A549 (cell line): ENCODE measurements around the gene RCAN2. TPM values are rescaled to one million over a fixed set of nuclear protein-coding genes. Genes with fewer than 3 reads are reported as not detected.

Experiments used
- ATAC-seq, 2 experiments: fragments of 200-7000 bp in 1 of 2; fragments of >200 bp in 1 of 2; cut with Nextera tagmentation in 1 of 2; cut with Tn5 transposase in 1 of 2; 3 replicates each; pipeline versions ENCODE4 v1.8.0 to v1.9.1; 2018 to 2020; ENCODE audit warnings: mild to moderate bottlenecking in 1 of 2, moderate library complexity in 1 of 2
- CTCF ChIA-PET: fragments of 300-600 bp; sonication (Branson Sonifier 250); formaldehyde crosslinking; extraction: SDS; loops from one replicate; lab custom pipeline; 2021; ENCODE audit warnings: antibody characterized with exemption, inconsistent platforms; lab: Yijun Ruan, JAX
- POLR2A ChIA-PET: fragments of 350-600 bp; formaldehyde crosslinking; extraction: SDS; loops from one replicate; lab custom pipeline; 2021; ENCODE audit warnings: antibody characterized with exemption, inconsistent platforms; lab: Yijun Ruan, JAX
- DNase-seq, 2 experiments: peaks; one replicate each; pipeline versions ENCODE4 v3.0.0 to v3.0.0-alpha.2; 2011 to 2016; ENCODE audit warnings: low read depth in 1 of 2, low spot score in 1 of 2
- FAIRE-seq: peaks from 2 replicates; lab custom pipeline; 2011; peaks lifted over from hg19 to GRCh38; lab: Jason Lieb, UNC
- H3K27ac ChIP-seq, 2 experiments: fragments of >200 bp; sonication (Bioruptor Twin); formaldehyde crosslinking; 3 replicates each; pipeline ENCODE4 v1.5.1; 2016 to 2017
- H3K4me1 ChIP-seq: fragments of >200 bp; sonication (Bioruptor Twin); formaldehyde crosslinking; 3 replicates; pipeline ENCODE4 v1.6.1; 2016
- H3K4me2 ChIP-seq: fragments of >200 bp; sonication (Bioruptor Twin); formaldehyde crosslinking; 3 replicates; pipeline ENCODE4 v1.6.1; 2016
- H3K4me3 ChIP-seq: fragments of >200 bp; sonication (Bioruptor Twin); formaldehyde crosslinking; 3 replicates; pipeline ENCODE4 v1.5.1; 2016
- H3K9me3 ChIP-seq: fragments of >200 bp; sonication (Bioruptor Twin); formaldehyde crosslinking; 3 replicates; pipeline ENCODE4 v1.6.1; 2016
- CEBPB ChIP-seq, 2 experiments: fragments of >200 bp in 1 of 2; sonication (Bioruptor Twin) in 1 of 2; formaldehyde crosslinking in 1 of 2; IDR thresholded peaks; 2 replicates each; pipeline ENCODE4 v1.6.1; 2012 to 2016
- CHD2 ChIP-seq: fragments of 150-350 bp; IDR thresholded peaks from 2 replicates; pipeline ENCODE4 v1.6.1; 2014; ENCODE audit warnings: low read length; ENCODE audit not compliant: partially characterized antibody
- E2F6 ChIP-seq: IDR thresholded peaks from 2 replicates; pipeline ENCODE4 v1.6.1; 2012; ENCODE audit warnings: low read depth, borderline replicate concordance
- EHF ChIP-seq: fragments of 250-450 bp; sonication (Bioruptor Pico); IDR thresholded peaks from 2 replicates; pipeline ENCODE4 v1.5.0; 2020; ENCODE audit warnings: mild to moderate bottlenecking
- FOXS1 ChIP-seq: fragments of 250-450 bp; sonication (Bioruptor Pico); IDR thresholded peaks from 2 replicates; pipeline ENCODE4 v1.5.0; 2020; ENCODE audit warnings: mild to moderate bottlenecking, moderate library complexity
- HEYL ChIP-seq: fragments of 250-450 bp; sonication (Bioruptor Pico); IDR thresholded peaks from 2 replicates; pipeline ENCODE4 v1.8.0; 2021; ENCODE audit warnings: mild to moderate bottlenecking, moderate library complexity
- HOXB5 ChIP-seq: fragments of 250-450 bp; sonication (Bioruptor Pico); IDR thresholded peaks from 2 replicates; pipeline ENCODE4 v1.5.0; 2020; ENCODE audit warnings: mild to moderate bottlenecking, moderate library complexity
- KDM1A ChIP-seq: fragments of 200-600 bp; sonication (generic); IDR thresholded peaks from 2 replicates; pipeline ENCODE4 v1.6.1; 2016; ENCODE audit warnings: low read depth, mild to moderate bottlenecking
- MYC ChIP-seq: IDR thresholded peaks from 2 replicates; pipeline ENCODE4 v1.6.1; 2012; ENCODE audit warnings: mild to moderate bottlenecking, inconsistent platforms, low read length, improper control_type of control experiment, borderline replicate concordance
- NPAS2 ChIP-seq: fragments of 250-450 bp; sonication (Bioruptor Pico); IDR thresholded peaks from 2 replicates; pipeline ENCODE4 v1.8.0; 2022; ENCODE audit warnings: mild to moderate bottlenecking, moderate library complexity, borderline replicate concordance
- PHF8 ChIP-seq: fragments of 200-600 bp; sonication (generic); IDR thresholded peaks from 2 replicates; pipeline ENCODE4 v1.6.1; 2016; ENCODE audit warnings: low read depth, mild to moderate bottlenecking, antibody characterized with exemption, moderate library complexity, borderline replicate concordance
- POLR2A ChIP-seq: IDR thresholded peaks from 2 replicates; pipeline ENCODE4 v1.6.1; 2012; ENCODE audit warnings: mild to moderate bottlenecking, low read length
- SREBF2 ChIP-seq: fragments of 450-650 bp; IDR thresholded peaks from 2 replicates; pipeline ENCODE4 v1.6.1; 2014; ENCODE audit warnings: mild to moderate bottlenecking, moderate library complexity
- TFCP2L1 ChIP-seq: fragments of 250-450 bp; sonication (Bioruptor Pico); IDR thresholded peaks from 2 replicates; pipeline ENCODE4 v1.5.0; 2021; ENCODE audit warnings: mild to moderate bottlenecking
- ZFP36 ChIP-seq: fragments of 450-650 bp; IDR thresholded peaks from 2 replicates; pipeline ENCODE4 v1.6.1; 2014; ENCODE audit warnings: borderline replicate concordance; ENCODE audit not compliant: partially characterized antibody
- WGBS: methylation state at CpG from one replicate; pipeline ENCODE4 v1.1.6; 2017; ENCODE audit errors: missing lambda C conversion rate; 5-methylcytosine and 5-hydroxymethylcytosine counted together
- polyA plus RNA-seq, 4 experiments: library from polyadenylated mRNA; depleted of rRNA in 3 of 4; stranded (reverse); fragments of >200 nt; fragmentation: RNase III in 1 of 4; extraction: RNeasy Plus Mini Kit Qiagen cat#74134 plus additional on column Dnase treatment in 1 of 4; gene quantifications; 2 replicates in 3 of 4; 3 replicates in 1 of 4; pipeline ENCODE4 v1.2.3, GENCODE V29; 2011 to 2017
- TF ChIP-seq, protein P1 (sequence below): fragments of >200 bp; sonication (Bioruptor Twin); formaldehyde crosslinking; IDR thresholded peaks from 3 replicates; pipeline ENCODE4 v1.5.1; 2016
- TF ChIP-seq, protein P2 (sequence below): fragments of 250-450 bp; sonication (Bioruptor Pico); IDR thresholded peaks from 2 replicates; pipeline ENCODE4 v1.5.0; 2020; ENCODE audit warnings: low read depth, mild to moderate bottlenecking, moderate library complexity
- TF ChIP-seq, protein P3 (sequence below): IDR thresholded peaks from 2 replicates; pipeline ENCODE4 v1.6.1; 2012
- TF ChIP-seq, protein P4 (sequence below): fragments of 150-350 bp; IDR thresholded peaks from 2 replicates; pipeline ENCODE4 v1.6.1; 2014; ENCODE audit warnings: low read depth, mild to moderate bottlenecking, low read length

Gene RCAN2
- polyA plus RNA-seq, 2 of the 4 experiments (the other 2 are of a cell fraction): not detected

DNA sequence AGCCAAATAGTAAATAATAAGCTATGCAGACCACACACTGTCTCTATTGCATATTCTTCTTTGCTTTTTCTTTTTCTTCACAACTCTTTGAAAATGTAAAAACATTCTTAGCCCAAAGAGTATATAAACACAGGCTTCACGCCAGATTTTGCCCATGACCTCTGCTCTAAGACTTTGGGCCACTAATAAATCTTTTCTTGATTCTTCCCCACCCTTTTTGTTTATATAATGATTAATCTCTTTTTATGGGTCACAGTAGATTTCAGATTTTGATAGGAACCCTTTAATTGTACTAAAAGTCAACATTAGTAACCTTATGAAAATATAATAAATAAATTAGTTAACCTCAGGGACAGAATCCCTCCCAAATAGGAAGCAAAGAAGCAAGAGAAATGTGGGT lies 304.7 kb downstream of the RCAN2 start (continued):
- TF ChIP-seq, protein P1, sequence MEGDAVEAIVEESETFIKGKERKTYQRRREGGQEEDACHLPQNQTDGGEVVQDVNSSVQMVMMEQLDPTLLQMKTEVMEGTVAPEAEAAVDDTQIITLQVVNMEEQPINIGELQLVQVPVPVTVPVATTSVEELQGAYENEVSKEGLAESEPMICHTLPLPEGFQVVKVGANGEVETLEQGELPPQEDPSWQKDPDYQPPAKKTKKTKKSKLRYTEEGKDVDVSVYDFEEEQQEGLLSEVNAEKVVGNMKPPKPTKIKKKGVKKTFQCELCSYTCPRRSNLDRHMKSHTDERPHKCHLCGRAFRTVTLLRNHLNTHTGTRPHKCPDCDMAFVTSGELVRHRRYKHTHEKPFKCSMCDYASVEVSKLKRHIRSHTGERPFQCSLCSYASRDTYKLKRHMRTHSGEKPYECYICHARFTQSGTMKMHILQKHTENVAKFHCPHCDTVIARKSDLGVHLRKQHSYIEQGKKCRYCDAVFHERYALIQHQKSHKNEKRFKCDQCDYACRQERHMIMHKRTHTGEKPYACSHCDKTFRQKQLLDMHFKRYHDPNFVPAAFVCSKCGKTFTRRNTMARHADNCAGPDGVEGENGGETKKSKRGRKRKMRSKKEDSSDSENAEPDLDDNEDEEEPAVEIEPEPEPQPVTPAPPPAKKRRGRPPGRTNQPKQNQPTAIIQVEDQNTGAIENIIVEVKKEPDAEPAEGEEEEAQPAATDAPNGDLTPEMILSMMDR: no peak
- TF ChIP-seq POLR2A: no peak

DNA sequence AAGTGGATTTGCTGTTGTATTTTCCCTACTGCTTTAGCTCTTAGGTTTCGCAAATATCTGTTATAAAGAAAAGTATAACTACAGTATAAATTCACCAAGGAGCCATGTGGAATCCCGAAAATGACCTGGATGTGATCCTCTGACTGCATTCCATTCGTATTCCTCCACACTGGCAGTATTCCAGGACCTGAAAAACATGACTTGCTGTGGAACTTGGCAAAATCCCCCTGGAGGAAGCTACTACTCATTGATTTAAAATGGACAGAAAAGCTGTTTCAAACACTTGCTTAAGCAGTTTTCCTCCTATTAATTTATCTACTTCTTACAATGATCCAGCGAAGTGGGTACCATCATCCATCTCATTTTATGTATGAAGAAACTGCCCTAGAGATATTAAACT lies 307.1 kb downstream of the RCAN2 start:
- no peak overlapping the region for H3K4me2 ChIP-seq
- under 1% methylated on average over 4 of the region's 4 CpGs for WGBS

DNA sequence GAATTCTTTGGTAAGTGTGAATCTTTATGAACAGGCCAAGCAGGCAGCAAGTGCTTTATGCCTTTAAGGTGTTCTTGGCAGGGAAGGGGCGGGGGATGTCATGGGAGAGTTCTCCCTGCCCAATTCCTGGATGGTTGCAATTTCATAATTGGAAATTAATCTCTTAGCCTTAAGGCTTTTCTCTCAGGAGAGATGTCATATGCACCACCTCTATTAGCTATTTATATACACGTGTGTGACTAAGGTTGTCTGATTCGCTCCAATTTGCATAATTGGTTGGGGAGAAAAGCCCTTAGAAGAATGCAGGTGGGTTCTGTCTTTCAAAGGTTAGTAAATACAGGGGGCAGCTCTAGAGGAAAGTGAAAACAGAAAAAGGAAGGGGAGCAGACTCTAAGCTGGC lies 315.3 kb downstream of the RCAN2 start:
- CTCF ChIA-PET: interaction anchor here (1.2 kb wide), 1 partner anchor 17 kb away, joined by 3 read pairs; no protein-coding TSS in a partner anchor
- Histone ChIP-seq H3K27ac (no peak overlapping the region), H3K4me2 (no peak overlapping the region), H3K4me3 (no peak overlapping the region), H3K4me1 (no peaks in the 10 kb centered on the region), H3K9me3 (no peaks in the 10 kb centered on the region)
- POLR2A ChIA-PET: no interaction called here
- ATAC-seq (no peak), FAIRE-seq (no peak), DNase-seq (no peak)
- no peak for TF ChIP-seq E2F6
- WGBS: 8% methylated on average over 3 of the region's 3 CpGs

More for the DNA sequence above, 307.1 kb downstream of the RCAN2 start:
- FAIRE-seq (no peak), ATAC-seq (no peak), DNase-seq (no peak)
- ChIA-PET CTCF (no interaction called here), POLR2A (no interaction called here)
- Histone ChIP-seq H3K27ac (no peak overlapping the region), H3K9me3 (no peaks in the 10 kb centered on the region), H3K4me1 (no peaks in the 10 kb centered on the region), H3K4me3 (no peak overlapping the region)
- TF ChIP-seq, protein P2, sequence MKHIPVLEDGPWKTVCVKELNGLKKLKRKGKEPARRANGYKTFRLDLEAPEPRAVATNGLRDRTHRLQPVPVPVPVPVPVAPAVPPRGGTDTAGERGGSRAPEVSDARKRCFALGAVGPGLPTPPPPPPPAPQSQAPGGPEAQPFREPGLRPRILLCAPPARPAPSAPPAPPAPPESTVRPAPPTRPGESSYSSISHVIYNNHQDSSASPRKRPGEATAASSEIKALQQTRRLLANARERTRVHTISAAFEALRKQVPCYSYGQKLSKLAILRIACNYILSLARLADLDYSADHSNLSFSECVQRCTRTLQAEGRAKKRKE (CRISPR knock-in tag): no peak

DNA sequence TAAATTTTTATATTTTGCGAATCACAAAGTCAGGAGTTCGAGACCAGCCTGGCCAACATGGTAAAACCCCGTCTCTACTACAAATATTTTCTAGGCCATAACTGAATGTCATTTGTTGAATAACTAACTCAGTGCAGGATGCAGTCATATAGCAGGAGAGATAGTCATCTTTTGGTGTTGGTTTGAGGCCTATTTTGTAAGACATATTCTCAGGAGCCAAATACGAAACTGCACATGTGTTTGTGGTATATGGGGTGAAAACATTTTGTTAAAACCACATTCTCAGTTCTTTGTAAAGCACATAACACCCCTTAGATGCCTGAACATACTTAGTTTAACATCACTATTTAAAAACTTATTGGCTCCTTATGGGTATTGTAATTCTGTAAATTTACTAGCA lies 315.8 kb downstream of the RCAN2 start:
- WGBS: 31% methylated on average over 4 of the region's 4 CpGs
- ChIA-PET CTCF (no interaction called here), POLR2A (no interaction called here)

More for the DNA sequence above, 315.8 kb downstream of the RCAN2 start:
- Histone ChIP-seq H3K9me3 (no peaks in the 10 kb centered on the region), H3K4me1 (no peaks in the 10 kb centered on the region), H3K27ac (no peak overlapping the region), H3K4me3 (no peak overlapping the region), H3K4me2 (no peak overlapping the region)
- TF ChIP-seq NPAS2 (CRISPR knock-in tag) (no peak), KDM1A (no peak), CEBPB (IDR thresholded peaks at IDR 0.05) (no peak), SREBF2 (no peak), TFCP2L1 (CRISPR knock-in tag) (no peak), E2F6 (no peak), CHD2 (no peak), PHF8 (no peak), ZFP36 (no peak), EHF (no peak), MYC (no peak), HOXB5 (no peak), FOXS1 (CRISPR knock-in tag) (no peak), HEYL (CRISPR knock-in tag) (no peak)
- TF ChIP-seq, protein P3, sequence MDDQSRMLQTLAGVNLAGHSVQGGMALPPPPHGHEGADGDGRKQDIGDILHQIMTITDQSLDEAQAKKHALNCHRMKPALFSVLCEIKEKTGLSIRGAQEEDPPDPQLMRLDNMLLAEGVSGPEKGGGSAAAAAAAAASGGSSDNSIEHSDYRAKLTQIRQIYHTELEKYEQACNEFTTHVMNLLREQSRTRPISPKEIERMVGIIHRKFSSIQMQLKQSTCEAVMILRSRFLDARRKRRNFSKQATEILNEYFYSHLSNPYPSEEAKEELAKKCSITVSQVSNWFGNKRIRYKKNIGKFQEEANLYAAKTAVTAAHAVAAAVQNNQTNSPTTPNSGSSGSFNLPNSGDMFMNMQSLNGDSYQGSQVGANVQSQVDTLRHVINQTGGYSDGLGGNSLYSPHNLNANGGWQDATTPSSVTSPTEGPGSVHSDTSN: no peak
- TF ChIP-seq, protein P1: no peak
- TF ChIP-seq, protein P4, sequence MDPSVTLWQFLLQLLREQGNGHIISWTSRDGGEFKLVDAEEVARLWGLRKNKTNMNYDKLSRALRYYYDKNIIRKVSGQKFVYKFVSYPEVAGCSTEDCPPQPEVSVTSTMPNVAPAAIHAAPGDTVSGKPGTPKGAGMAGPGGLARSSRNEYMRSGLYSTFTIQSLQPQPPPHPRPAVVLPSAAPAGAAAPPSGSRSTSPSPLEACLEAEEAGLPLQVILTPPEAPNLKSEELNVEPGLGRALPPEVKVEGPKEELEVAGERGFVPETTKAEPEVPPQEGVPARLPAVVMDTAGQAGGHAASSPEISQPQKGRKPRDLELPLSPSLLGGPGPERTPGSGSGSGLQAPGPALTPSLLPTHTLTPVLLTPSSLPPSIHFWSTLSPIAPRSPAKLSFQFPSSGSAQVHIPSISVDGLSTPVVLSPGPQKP: no peak
- ATAC-seq (no peak), DNase-seq (no peak), FAIRE-seq (no peak)
